Activated T-cell treated with anti-CD3 and anti-CD28 coated beads, Interleukin-2, amount 50 U/mL, for 24 hours (primary cell): ENCODE results near the gene RNF169.

Experiments used
- DNase-seq: peaks from one replicate; pipeline ENCODE4 v3.0.0-alpha.2; 2020
- H3K27ac Mint-ChIP-seq: 2 replicates; pipeline ENCODE4 v1.8.0; 2020; ENCODE audit warnings: mild to moderate bottlenecking, mixed read lengths
- H3K27me3 Mint-ChIP-seq: 2 replicates; pipeline ENCODE4 v1.8.0; 2020; ENCODE audit warnings: mixed read lengths
- H3K36me3 Mint-ChIP-seq: 2 replicates; pipeline ENCODE4 v1.8.0; 2020; ENCODE audit warnings: low read depth, mixed read lengths
- H3K4me1 Mint-ChIP-seq: 2 replicates; pipeline ENCODE4 v1.8.0; 2020; ENCODE audit warnings: low read depth, mixed read lengths
- H3K4me3 Mint-ChIP-seq: 2 replicates; pipeline ENCODE4 v1.8.0; 2020; ENCODE audit warnings: mild to moderate bottlenecking, moderate library complexity, mixed read lengths
- H3K9me3 Mint-ChIP-seq: 2 replicates; pipeline ENCODE4 v1.8.0; 2020; ENCODE audit warnings: mixed read lengths

The RNF169 gene

GRCh38 chr11:74748211-74749126 is at the start of gene RNF169:
Gene RNF169, plus strand, starts transcription at chr11:74748849. Its CDS starts 32 bp downstream, at chr11:74748881.
- H3K9me3 Mint-ChIP-seq, result no peaks in the 10 kb centered on the region
- H3K27ac Mint-ChIP-seq, result peak within 1 kb of the TSS; percentile 88
- no peaks in the 10 kb centered on the region for H3K27me3 Mint-ChIP-seq
- peaks cover 41% of the 10 kb centered on the region for H3K4me1 Mint-ChIP-seq
- H3K36me3 Mint-ChIP-seq, result peaks cover 13% of the 10 kb centered on the region
- DNase-seq, result peak; percentile 90
- peak within 1 kb of the TSS; percentile 87 for H3K4me3 Mint-ChIP-seq

GRCh38 chr11:74699615-74700396 is 48.8 kb upstream of the RNF169 start:
- peaks cover 16% of the 10 kb centered on the region for H3K27me3 Mint-ChIP-seq
- no peak for DNase-seq
- no peaks in the 10 kb centered on the region for H3K4me1 Mint-ChIP-seq
- no peak overlapping the region for H3K4me3 Mint-ChIP-seq
- no peaks in the 10 kb centered on the region for H3K9me3 Mint-ChIP-seq
- no peaks in the 10 kb centered on the region for H3K36me3 Mint-ChIP-seq
- no peak overlapping the region for H3K27ac Mint-ChIP-seq

GRCh38 chr11:74701351-74701750 is 47.3 kb upstream of the RNF169 start:
- no peak for DNase-seq
- Mint-ChIP-seq H3K4me1 (no peaks in the 10 kb centered on the region), H3K36me3 (no peaks in the 10 kb centered on the region), H3K4me3 (no peak overlapping the region), H3K27ac (no peak overlapping the region), H3K27me3 (peaks cover 13% of the 10 kb centered on the region), H3K9me3 (no peaks in the 10 kb centered on the region)

- Mint-ChIP-seq H3K4me3 (no peak overlapping the region), H3K36me3 (no peaks in the 10 kb centered on the region), H3K9me3 (no peaks in the 10 kb centered on the region), H3K4me1 (no peaks in the 10 kb centered on the region), H3K27me3 (peaks cover 2% of the 10 kb centered on the region), H3K27ac (no peak overlapping the region)
- DNase-seq, result peak; percentile 75
Observed at GRCh38 chr11:74702383-74703007, 46.2 kb upstream of the RNF169 start.

- no peaks in the 10 kb centered on the region for H3K27me3 Mint-ChIP-seq
Observed at GRCh38 chr11:74703211-74703610, 45.4 kb upstream of the RNF169 start.

GRCh38 chr11:74707182-74707581 is 41.5 kb upstream of the RNF169 start:
- Mint-ChIP-seq H3K27ac (no peak overlapping the region), H3K4me1 (no peaks in the 10 kb centered on the region), H3K27me3 (no peaks in the 10 kb centered on the region), H3K9me3 (no peaks in the 10 kb centered on the region), H3K4me3 (no peak overlapping the region), H3K36me3 (no peaks in the 10 kb centered on the region)
- no peak for DNase-seq

More at GRCh38 chr11:74703211-74703610, 45.4 kb upstream of the RNF169 start:
- no peaks in the 10 kb centered on the region for H3K36me3 Mint-ChIP-seq
- H3K4me1 Mint-ChIP-seq, result no peaks in the 10 kb centered on the region
- H3K9me3 Mint-ChIP-seq, result no peaks in the 10 kb centered on the region
- no peak overlapping the region for H3K27ac Mint-ChIP-seq
- H3K4me3 Mint-ChIP-seq, result no peak overlapping the region
- no peak for DNase-seq

GRCh38 chr11:74707602-74708510 is 40.8 kb upstream of the RNF169 start:
- Mint-ChIP-seq H3K27ac (no peak overlapping the region), H3K36me3 (no peaks in the 10 kb centered on the region), H3K4me1 (no peaks in the 10 kb centered on the region), H3K4me3 (no peak overlapping the region), H3K9me3 (no peaks in the 10 kb centered on the region), H3K27me3 (no peaks in the 10 kb centered on the region)
- no peak for DNase-seq

- Mint-ChIP-seq H3K9me3 (no peaks in the 10 kb centered on the region), H3K4me1 (no peaks in the 10 kb centered on the region), H3K36me3 (no peaks in the 10 kb centered on the region), H3K4me3 (no peak overlapping the region), H3K27me3 (no peaks in the 10 kb centered on the region), H3K27ac (no peak overlapping the region)
- no peak for DNase-seq
Observed at GRCh38 chr11:74709175-74709574, 39.5 kb upstream of the RNF169 start.

GRCh38 chr11:74710281-74710938 is 38.2 kb upstream of the RNF169 start:
- DNase-seq, result no peak
- no peaks in the 10 kb centered on the region for H3K36me3 Mint-ChIP-seq
- no peaks in the 10 kb centered on the region for H3K27me3 Mint-ChIP-seq
- no peak overlapping the region for H3K4me3 Mint-ChIP-seq
- no peak overlapping the region for H3K27ac Mint-ChIP-seq
- peaks cover 8% of the 10 kb centered on the region for H3K4me1 Mint-ChIP-seq
- no peaks in the 10 kb centered on the region for H3K9me3 Mint-ChIP-seq

GRCh38 chr11:74713686-74714085 is 35.0 kb upstream of the RNF169 start:
- no peaks in the 10 kb centered on the region for H3K36me3 Mint-ChIP-seq
- no peak overlapping the region for H3K27ac Mint-ChIP-seq
- H3K4me1 Mint-ChIP-seq, result peaks cover 8% of the 10 kb centered on the region
- DNase-seq, result no peak
- H3K27me3 Mint-ChIP-seq, result peaks cover 6% of the 10 kb centered on the region
- no peaks in the 10 kb centered on the region for H3K9me3 Mint-ChIP-seq
- no peak overlapping the region for H3K4me3 Mint-ChIP-seq

- no peak for DNase-seq
- Mint-ChIP-seq H3K27ac (peak overlapping the region; percentile 44), H3K4me1 (peaks cover 8% of the 10 kb centered on the region), H3K4me3 (no peak overlapping the region), H3K9me3 (no peaks in the 10 kb centered on the region), H3K27me3 (peaks cover 6% of the 10 kb centered on the region), H3K36me3 (no peaks in the 10 kb centered on the region)
Observed at GRCh38 chr11:74714904-74715303, 33.7 kb upstream of the RNF169 start.

GRCh38 chr11:74717221-74717969 is 31.3 kb upstream of the RNF169 start:
- Mint-ChIP-seq H3K9me3 (no peaks in the 10 kb centered on the region), H3K4me1 (peaks cover 8% of the 10 kb centered on the region)

GRCh38 chr11:74719011-74719410 is 29.6 kb upstream of the RNF169 start:
- H3K4me3 Mint-ChIP-seq, result no peak overlapping the region
- peaks cover 6% of the 10 kb centered on the region for H3K27me3 Mint-ChIP-seq

More at GRCh38 chr11:74717221-74717969, 31.3 kb upstream of the RNF169 start:
- Mint-ChIP-seq H3K36me3 (no peaks in the 10 kb centered on the region), H3K4me3 (no peak overlapping the region), H3K27ac (no peak overlapping the region), H3K27me3 (peaks cover 6% of the 10 kb centered on the region)
- no peak for DNase-seq

More at GRCh38 chr11:74719011-74719410, 29.6 kb upstream of the RNF169 start:
- no peak for DNase-seq
- no peaks in the 10 kb centered on the region for H3K36me3 Mint-ChIP-seq
- H3K9me3 Mint-ChIP-seq, result no peaks in the 10 kb centered on the region
- H3K4me1 Mint-ChIP-seq, result peaks cover 8% of the 10 kb centered on the region
- H3K27ac Mint-ChIP-seq, result no peak overlapping the region
